Astrocyte of the spinal cord (primary cell): ENCODE data around the gene SDF2L1.

Experiments
- DNase-seq: peaks from one replicate; pipeline ENCODE4 v3.0.0; 2011; ENCODE audit warnings: low read depth, low spot score
- H3K4me3 ChIP-seq: 2 replicates; pipeline ENCODE4 v1.5.1; 2011; ENCODE audit warnings: low read depth, mild to moderate bottlenecking, low read length, moderate library complexity
- CTCF ChIP-seq: IDR thresholded peaks from 2 replicates; pipeline ENCODE4 v1.5.1; 2012; ENCODE audit warnings: low read depth, mild to moderate bottlenecking, low read length, inconsistent platforms
- in situ Hi-C: cut with HindIII; loops from 2 replicates; pipeline ENCODE4 v1.10.0; 2017; ENCODE audit warnings: low sequenced_read_pairs

SDF2L1 gene

DNA sequence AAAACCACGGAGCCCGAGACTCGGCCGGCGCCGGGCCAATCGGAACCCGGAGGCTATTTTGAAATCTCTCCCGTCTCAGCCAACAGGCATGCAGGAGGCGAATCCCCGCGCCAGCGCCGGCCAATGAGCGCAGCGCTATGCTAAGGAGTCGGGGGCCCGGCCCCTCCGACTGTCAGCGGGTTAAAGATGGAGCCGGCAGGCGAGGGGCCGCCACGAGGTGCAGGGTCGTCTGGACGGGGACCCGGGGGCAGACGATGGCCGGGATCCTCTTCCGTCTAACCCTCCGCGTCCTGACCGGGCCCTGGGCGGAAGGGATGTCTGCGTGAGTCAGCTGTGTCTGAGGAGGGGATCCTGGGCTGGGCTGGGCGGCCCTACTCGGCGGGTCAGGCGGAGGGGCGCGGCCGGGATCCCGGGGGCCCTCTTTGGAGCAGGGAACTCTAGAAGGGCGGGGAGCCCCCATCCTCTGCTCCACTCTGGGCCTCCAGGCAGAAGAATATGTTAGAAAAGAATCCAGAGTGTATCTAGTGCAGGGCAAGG lies 10.0 kb downstream of the SDF2L1 start:
- DNase-seq, result peak; percentile 90
- no peak for TF ChIP-seq CTCF
- in situ Hi-C loops, result no loop called here
- peak overlapping the region; percentile 74 for H3K4me3 ChIP-seq

GRCh38 chr22:21652547-21653545 lies 10.7 kb downstream of the SDF2L1 start:
- in situ Hi-C loops, result no loop called here

GRCh38 chr22:21657020-21657359 lies 14.9 kb downstream of the SDF2L1 start:
- TF ChIP-seq CTCF, result no peak
- peak overlapping the region; percentile 47 for H3K4me3 ChIP-seq
- in situ Hi-C loops, result no loop called here
- no peak for DNase-seq

More at GRCh38 chr22:21652547-21653545, 10.7 kb downstream of the SDF2L1 start:
- no peak for TF ChIP-seq CTCF
- H3K4me3 ChIP-seq, result peak overlapping the region; percentile 74
- no peak for DNase-seq

- H3K4me3 ChIP-seq, result peak overlapping the region; percentile 47
- in situ Hi-C loops, result no loop called here
- DNase-seq, result peak; percentile 49
- TF ChIP-seq CTCF, result no peak
Observed at GRCh38 chr22:21657360-21658032, 15.4 kb downstream of the SDF2L1 start.

GRCh38 chr22:21659864-21660525 lies 17.9 kb downstream of the SDF2L1 start:
- TF ChIP-seq CTCF, result no peak
- in situ Hi-C loops, result no loop called here
- no peak for DNase-seq
- no peak overlapping the region for H3K4me3 ChIP-seq

GRCh38 chr22:21660904-21661303 lies 18.8 kb downstream of the SDF2L1 start:
- H3K4me3 ChIP-seq, result no peak overlapping the region
- no peak for TF ChIP-seq CTCF
- DNase-seq, result no peak
- in situ Hi-C loops, result no loop called here
